ENCODE results near the gene ITPKA. TPM values are rescaled to one million over a fixed set of nuclear protein-coding genes. Genes with fewer than 3 reads are reported as not detected.

ITPKA gene
- total RNA-seq, 4 donors from 2014 or later, result 0.19 to 0.76 (median 0.57) TPM; not detected in 1

DNA sequence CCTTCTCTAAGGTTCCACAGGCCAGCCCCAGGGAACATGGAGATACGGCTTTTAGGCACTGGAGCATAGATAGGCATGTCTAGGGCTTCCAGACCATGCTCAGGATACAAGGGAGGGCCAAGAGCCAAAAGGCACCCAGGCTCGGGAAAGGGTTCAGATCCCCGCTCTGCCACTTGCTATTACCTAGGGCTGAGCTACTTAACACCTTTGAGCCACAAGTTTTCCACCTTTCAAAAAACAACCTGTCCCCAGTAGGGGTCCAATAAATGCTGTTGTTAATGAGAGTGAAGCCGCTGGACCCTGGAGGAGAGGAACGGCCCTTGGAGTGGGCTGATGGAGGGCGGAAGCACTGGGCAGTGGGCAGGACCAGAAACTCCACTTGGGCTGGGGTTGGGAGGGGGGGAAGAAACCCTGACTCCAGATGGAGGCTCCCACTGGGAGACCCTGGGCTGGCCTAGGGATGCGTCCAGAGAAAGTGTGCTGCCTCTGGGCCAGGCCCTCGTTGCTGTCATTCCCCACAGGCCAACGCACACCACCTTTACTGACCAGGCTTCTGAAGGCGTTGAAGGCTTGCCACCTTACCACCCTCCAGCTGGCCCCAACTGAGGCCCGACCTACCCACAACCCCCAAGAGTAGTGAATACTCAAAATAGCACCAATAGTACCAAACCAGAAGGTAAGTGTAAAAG lies 8.6 kb upstream of the ITPKA start:
- Histone ChIP-seq H3K9me3 (no peaks in the 10 kb centered on the region), H3K27me3 (peaks cover 0 to 30% (median 0%) of the 10 kb centered on the region in 4 donors), H3K27ac (no peak overlapping the region), H3K4me1 (no peaks in the 10 kb centered on the region), H3K4me3 (no peak overlapping the region), H3K36me3 (peaks cover 10 to 38% (median 21%) of the 10 kb centered on the region in 3 donors)
- WGBS, 2 donors, result 76 to 87% methylated on average over 5 to 7 of the region's 11 CpGs
- no peak for TF ChIP-seq POLR2A (IDR thresholded peaks at IDR 0.05)
- TF ChIP-seq, protein P1, sequence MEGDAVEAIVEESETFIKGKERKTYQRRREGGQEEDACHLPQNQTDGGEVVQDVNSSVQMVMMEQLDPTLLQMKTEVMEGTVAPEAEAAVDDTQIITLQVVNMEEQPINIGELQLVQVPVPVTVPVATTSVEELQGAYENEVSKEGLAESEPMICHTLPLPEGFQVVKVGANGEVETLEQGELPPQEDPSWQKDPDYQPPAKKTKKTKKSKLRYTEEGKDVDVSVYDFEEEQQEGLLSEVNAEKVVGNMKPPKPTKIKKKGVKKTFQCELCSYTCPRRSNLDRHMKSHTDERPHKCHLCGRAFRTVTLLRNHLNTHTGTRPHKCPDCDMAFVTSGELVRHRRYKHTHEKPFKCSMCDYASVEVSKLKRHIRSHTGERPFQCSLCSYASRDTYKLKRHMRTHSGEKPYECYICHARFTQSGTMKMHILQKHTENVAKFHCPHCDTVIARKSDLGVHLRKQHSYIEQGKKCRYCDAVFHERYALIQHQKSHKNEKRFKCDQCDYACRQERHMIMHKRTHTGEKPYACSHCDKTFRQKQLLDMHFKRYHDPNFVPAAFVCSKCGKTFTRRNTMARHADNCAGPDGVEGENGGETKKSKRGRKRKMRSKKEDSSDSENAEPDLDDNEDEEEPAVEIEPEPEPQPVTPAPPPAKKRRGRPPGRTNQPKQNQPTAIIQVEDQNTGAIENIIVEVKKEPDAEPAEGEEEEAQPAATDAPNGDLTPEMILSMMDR (IDR thresholded peaks at IDR 0.05), result no peak
- DNase-seq, result no peak
- intact Hi-C loops (cut with DNase I), result no loop called here

DNA sequence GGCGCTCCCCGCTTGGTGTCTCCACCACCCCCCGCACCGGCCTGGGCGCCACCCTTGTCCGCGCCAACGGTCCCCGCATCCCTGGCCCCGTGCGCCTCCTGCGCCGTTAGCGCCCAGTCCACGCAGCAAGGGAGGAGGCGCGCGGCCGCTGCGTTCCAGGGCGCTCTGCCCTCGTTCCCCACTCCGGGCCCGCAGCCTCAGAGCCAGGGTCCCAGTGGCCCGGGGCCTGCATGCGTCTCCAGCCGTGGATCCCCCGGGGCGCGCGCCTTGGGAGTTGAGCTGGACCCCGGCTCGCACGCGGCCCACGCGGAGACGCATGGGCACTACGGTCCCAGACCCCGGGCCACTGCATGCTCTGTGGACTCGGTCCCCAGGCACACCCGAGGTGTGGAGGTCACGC lies 7.4 kb upstream of the ITPKA start:
- DNase-seq, result no peak
- Histone ChIP-seq H3K36me3 (peaks cover 0 to 26% (median 13%) of the 10 kb centered on the region in 3 donors), H3K4me1 (no peaks in the 10 kb centered on the region), H3K4me3 (no peak overlapping the region), H3K27ac (no peak overlapping the region), H3K27me3 (peaks cover 0 to 40% (median 4%) of the 10 kb centered on the region in 4 donors), H3K9me3 (no peaks in the 10 kb centered on the region)
- intact Hi-C loops (cut with DNase I), result no loop called here
- no peak for TF ChIP-seq POLR2A (IDR thresholded peaks at IDR 0.05)
- TF ChIP-seq, protein P1 (IDR thresholded peaks at IDR 0.05), result no peak
- 80 to 89% methylated on average over 1 to 23 of the region's 43 CpGs for WGBS, 2 donors

DNA sequence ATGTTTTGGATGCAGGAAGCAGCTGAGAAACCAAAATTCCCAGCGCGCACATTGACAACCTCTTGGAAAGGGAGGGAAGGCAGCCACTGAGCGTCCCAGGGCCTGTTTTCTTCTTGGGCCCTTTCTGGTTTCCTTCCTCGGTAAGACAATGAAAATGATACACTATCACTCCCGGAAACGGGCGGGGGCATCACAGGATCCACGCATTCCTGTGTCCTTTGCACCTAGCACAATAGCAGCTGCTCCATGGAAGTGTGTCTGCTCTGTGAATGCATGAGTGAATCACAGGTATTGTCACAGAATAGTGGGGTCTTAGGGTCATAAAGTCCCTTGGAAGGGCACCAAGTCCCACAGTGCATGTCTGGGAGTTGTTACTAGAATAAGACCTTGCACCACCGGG lies 6.3 kb upstream of the ITPKA start:
- Histone ChIP-seq H3K36me3 (peaks cover 0 to 15% (median 2%) of the 10 kb centered on the region in 3 donors), H3K27ac (no peak overlapping the region), H3K27me3 (peaks cover 0 to 51% (median 4%) of the 10 kb centered on the region in 4 donors), H3K4me1 (peaks cover under 1 to 2% (median 1%) of the 10 kb centered on the region in 3 donors), H3K4me3 (no peak overlapping the region), H3K9me3 (no peaks in the 10 kb centered on the region)
- TF ChIP-seq POLR2A (IDR thresholded peaks at IDR 0.05), result no peak
- TF ChIP-seq, protein P1 (IDR thresholded peaks at IDR 0.05), result no peak
- 65 to 66% methylated on average over 6 to 8 of the region's 9 CpGs for WGBS, 2 donors
- intact Hi-C loops (cut with DNase I), result no loop called here
- no peak for DNase-seq

DNA sequence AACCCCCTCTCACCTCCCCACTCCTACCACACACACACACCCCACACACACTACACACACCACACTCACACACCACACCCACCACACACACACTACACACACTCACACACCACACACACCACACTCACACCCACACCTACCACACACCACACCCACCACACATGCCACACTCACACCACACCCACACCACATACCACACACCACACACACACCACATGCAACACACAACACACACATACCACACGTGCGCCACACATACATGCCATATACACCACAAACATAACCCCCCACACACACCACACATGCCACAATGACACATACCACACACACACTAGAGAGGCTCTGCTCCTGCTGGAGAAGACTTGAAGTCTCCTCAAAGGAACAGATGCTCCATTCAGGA lies 5.9 kb upstream of the ITPKA start:
- no peak overlapping the region for H3K27ac ChIP-seq
- DNase-seq, result no peak
- H3K4me1 ChIP-seq, result peaks cover 5 to 6% (median 6%) of the 10 kb centered on the region in 3 donors
- TF ChIP-seq, protein P1 (IDR thresholded peaks at IDR 0.05), result no peak
- no peak for TF ChIP-seq POLR2A (IDR thresholded peaks at IDR 0.05)
- 86 to 95% methylated on average over 2 of the region's 2 CpGs for WGBS, 2 donors
- no peaks in the 10 kb centered on the region for H3K9me3 ChIP-seq
- H3K27me3 ChIP-seq, result peaks cover 0 to 55% (median 4%) of the 10 kb centered on the region in 4 donors
- intact Hi-C loops (cut with DNase I), result no loop called here
- H3K4me3 ChIP-seq, result no peak overlapping the region
- peaks cover 0 to 11% (median 0%) of the 10 kb centered on the region in 3 donors for H3K36me3 ChIP-seq

DNA sequence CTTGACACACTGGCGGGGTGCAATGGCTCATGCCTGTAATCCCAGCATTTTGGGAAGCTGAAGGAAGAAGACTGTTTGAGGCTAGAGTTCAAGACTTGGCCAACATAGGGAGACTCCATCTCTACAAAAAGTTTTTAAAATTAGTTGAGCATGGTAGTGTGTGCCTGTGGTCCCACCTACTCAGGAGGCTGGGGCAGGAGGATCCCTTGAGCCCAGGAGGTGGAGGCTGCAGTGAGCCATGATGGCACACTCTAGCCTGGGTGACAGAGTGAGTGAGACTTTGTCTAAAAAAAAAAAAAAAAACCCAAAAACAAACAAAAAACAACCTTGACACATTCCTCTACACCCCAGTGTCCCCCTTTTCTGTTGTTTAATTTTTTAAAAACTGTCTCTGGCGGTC lies 4.0 kb upstream of the ITPKA start:
- Histone ChIP-seq H3K36me3 (no peaks in the 10 kb centered on the region), H3K4me3 (no peak overlapping the region), H3K4me1 (peaks cover 14 to 22% (median 21%) of the 10 kb centered on the region in 3 donors), H3K27ac (no peak overlapping the region), H3K9me3 (no peaks in the 10 kb centered on the region), H3K27me3 (peaks cover under 1 to 73% (median 11%) of the 10 kb centered on the region in 4 donors)
- WGBS, 2 donors, result 89 to 96% methylated on average over 2 of the region's 2 CpGs
- no peak for TF ChIP-seq POLR2A (IDR thresholded peaks at IDR 0.05)
- TF ChIP-seq, protein P1 (IDR thresholded peaks at IDR 0.05), result no peak
- intact Hi-C loops (cut with DNase I), result no loop called here
- no peak for DNase-seq
